Middle frontal gyrus (tissue), 1 donor: ENCODE measurements around the gene UNCX.

Experiments used
- DNase-seq: peaks from one replicate; pipeline ENCODE4 v3.0.0-alpha.2; 2015; ENCODE audit warnings: low spot score; ENCODE audit errors: extremely low spot score

UNCX gene

DNA sequence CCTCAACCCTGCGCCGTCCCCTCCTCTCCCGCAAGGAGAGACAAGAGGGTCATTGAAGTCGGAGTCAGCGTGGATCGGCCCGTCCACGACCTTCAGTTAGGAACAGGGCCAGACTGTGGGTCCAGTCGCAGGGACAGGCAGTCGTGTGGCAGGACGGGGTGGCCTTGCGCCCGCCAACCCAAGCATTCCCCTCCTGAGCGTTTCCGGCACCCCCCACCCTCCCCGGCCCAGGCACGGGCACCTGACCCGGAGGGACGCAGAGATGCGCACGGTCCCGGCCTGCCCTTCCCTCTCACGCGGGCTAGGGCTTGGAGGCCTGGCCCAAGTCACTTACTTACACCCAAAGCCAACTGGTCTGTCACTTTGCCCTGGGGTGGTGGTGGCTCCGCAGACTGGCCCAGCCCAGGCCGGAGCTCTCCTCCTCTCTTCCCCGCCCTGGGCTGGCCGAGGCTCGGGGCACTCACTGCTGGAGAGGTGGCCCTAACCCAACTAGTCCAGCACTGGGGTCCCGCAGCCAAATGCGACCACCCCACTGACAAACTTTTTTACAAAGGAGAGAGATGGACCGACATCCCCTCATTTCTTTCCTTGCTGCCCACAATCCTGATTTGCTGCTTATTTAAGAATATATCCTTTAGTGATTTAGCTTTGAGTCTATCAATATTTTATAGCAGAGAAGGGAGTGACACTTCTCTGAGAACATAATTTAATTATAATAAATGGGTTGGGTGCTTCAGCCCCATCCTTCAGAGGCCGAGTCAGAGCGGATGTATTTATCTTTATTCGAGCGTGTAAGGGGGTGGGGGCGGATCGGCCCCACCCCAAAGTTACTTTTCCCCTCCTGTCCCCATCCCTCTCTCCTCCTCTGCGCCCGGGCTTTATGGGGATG, 1.2 kb upstream of the UNCX start:
- DNase-seq, result no peak

DNA sequence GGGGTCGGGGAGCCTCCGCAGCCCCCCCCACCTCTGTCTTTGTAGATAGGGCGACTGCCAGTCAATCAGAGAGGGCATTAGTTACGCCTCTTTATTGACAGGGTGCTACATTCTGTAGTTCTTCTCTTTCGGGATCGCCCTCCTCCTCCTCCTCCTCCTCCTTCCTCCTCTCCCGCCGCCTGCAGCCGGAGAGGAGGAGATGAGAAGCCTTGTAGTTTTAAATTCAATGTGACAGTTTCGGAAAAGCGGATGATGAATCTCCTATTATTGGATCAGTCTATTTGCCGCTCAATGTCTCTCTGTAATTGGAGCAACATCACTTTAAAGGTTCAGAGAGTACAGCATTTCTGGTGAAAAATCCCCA, 587 bp upstream of the UNCX start:
- no peak for DNase-seq

DNA sequence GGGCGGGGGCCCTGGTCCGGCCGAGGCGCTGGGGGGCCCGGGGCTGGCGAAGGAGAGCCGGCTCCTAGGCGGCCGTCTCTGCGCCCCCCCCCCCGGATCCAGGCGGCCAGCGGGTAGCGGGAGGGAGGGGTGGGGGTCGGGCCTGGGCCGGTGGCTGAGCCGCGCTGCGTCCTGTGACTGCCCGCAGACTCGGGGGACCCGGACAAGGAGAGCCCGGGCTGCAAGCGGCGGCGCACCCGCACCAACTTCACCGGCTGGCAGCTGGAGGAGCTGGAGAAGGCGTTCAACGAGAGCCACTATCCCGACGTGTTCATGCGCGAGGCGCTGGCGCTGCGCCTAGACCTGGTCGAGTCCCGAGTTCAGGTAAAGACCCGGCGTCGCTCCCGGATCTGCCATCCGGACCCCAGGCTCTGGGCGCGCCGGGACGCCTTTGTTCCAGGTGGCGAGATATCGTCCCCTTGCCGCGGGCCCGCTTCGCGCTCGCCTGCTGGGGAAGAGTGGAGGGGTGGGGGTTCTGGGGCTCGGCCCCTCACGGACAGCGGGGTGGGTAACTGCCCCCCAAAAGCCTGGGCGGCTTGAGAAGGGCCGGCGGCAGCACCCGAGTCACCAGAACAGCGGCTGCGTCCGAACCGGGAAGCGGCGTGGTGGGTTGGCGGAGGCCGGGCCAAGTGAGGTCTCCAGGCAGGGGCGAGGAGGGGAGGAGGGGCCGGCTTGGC, 819 bp downstream of the UNCX start:
- DNase-seq, result no peak

DNA sequence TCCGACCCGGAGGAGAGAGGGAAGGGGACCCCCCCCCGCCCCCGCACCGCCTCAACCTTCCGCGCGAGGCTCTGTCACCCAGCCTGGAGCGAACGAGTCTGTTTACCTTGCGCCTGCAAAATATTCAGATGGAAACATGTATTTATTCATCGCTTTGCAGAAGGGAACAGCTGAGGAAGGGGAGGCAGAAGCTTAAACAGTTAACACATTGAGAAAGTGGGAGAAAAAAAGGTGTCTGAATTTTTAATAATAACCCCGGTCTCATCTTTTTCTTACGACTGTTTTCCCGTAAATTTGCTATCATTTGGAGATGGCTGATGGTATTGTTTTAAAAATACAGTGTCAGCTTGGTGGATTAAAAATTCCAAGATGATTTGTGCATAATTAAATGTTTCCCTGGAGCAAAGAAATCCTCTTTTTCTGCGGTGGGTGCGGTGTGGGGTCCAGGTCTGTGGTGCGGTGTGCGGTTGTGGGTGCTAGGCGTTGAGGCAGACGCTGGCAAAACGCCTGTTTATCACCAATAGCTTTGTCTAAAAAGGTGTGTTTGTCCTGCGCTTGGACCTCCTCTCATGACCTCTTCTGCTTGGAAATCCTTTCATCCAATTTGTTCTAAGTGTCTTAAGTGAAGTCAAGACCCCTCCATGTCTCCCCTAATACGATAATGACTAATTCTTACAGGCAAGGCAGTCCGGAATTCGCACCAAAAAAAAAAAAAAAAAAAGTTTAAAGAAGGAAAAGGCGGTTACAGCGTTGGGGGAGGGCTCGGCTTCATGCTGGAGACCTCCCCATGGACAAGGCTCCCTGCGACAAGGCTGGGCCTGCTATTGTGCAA, 1.6 kb downstream of the UNCX start:
- DNase-seq, result no peak

DNA sequence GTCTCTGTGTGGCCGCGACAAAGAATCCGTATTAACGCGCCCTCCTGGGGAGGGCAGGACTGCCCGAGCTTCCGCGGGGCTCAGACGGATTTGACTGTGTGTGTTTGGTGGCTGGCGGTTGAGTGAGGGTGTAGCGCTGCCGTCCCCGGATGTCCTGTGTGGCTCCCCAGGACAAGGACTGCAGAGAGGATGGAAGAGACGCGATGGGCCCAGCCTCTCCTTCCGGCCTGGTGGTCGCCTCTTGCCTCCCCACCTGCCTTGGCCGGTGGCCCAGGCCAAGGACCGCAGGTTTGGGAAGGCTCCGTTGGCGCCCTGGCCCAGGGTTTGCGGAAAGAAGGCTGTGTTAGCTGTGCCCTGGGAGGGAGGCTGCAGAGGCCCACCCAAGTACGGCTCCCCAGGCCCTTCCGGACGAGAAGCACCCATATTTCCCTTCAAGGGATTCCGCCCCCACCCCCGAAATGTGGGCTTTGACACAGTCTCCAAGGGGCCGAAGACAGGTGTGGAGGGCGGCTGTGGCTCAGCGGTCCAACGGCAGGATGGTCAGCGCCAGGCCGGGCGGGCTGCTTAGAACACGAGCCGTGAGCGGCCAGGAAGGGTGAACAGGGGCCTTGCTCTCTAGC, 2.3 kb downstream of the UNCX start:
- DNase-seq, result no peak

DNA sequence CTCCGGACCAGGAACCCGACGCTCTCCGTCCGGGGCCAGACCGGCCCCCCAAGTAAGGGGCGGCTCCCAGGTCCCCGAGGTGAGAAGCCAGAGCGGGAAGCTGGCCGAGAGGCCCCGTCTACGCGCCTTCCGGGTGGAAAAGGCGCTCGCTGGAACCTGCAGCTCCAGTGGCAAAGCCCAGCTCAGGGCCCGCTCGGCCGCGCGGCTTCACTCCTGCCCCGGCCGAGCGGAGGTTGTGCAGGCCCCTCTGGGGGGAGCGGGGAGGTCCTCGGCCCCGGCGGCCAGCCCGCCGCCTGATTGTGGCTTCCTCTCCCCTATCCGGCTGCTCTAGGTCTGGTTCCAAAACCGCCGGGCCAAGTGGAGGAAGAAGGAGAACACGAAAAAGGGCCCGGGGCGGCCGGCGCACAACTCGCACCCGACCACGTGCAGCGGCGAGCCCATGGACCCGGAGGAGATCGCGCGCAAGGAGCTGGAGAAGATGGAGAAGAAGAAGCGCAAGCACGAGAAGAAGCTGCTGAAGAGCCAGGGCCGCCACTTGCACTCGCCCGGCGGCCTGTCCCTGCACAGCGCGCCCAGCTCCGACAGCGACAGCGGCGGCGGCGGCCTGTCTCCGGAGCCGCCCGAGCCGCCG, 2.9 kb downstream of the UNCX start:
- no peak for DNase-seq

DNA sequence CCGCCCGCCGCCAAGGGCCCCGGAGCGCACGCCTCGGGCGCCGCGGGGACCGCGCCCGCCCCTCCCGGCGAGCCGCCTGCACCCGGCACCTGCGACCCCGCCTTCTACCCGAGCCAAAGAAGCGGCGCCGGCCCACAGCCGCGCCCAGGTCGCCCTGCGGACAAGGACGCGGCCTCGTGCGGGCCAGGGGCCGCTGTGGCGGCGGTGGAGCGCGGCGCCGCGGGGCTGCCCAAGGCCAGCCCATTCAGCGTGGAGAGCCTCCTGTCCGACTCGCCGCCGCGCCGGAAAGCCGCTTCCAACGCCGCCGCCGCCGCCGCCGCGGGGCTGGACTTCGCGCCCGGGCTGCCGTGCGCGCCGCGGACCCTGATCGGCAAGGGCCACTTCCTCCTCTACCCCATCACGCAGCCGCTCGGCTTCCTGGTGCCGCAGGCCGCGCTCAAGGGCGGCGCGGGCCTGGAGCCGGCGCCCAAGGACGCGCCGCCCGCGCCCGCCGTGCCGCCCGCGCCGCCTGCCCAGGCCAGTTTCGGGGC, 3.5 kb downstream of the UNCX start:
- no peak for DNase-seq

DNA sequence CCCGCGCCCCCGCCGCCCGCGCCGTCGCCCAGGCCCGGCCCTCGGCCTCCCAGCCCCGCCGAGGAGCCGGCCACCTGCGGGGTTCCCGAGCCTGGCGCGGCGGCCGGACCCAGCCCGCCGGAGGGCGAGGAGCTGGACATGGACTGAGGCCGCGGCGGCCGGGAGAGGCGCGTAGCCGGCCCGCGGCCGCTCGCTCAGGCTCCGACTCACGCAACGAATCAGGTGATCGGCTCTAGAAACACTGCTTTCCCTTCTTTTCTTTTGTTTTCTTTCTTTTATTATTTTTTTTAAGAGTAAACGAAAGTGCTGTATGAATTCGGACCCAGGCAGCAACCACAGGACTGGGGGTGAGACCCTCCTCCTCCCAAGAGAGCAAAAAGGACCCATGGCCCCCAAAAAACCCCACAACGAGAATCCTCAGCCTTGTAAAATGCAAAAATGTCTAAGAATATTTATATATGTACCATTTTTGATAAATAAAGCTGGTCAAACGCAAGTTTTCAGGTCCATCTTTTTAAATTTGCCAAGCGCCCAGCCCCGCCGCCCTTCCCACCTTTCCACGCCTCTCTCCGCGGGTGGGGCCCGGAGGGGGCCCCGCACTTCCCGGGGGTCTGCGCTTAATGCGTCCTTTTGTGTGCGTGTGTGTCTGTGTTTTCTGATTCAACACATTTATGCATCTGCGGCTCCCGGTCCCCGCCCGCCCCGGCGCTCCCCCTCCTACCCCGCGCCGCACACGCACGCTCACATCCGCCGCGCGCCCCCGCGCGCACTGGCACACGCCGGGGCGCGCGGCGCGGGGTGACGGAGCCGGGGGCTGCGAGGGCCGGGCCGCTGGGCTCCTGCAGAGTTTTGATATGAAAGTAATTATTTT, 4.4 kb downstream of the UNCX start:
- no peak for DNase-seq

DNA sequence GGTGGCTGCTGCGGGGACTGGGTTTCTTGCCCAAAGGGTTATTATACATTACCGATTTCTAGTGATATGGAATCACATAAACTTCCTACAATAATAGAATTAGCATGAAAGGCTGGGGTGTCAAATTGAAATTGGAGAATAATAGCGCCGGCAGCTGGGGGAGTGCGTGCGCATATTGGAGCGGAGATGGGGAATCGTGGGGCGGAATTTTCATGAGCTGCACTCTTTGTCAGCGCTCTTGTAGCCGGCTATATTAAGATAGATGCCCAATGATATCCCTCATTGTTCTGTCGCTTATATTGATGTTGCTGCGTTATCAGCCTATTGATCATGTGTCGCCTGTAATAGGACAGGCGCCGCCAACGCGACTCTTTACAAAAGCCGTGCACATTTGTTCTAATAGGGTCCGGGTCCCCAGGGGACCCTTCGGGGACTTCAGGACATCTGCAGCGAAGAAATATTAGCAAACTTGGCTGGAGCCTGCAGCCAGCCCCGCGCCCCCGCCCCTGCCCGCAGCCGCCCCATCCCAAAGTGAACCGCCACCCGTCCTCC, 5.1 kb downstream of the UNCX start:
- no peak for DNase-seq

DNA sequence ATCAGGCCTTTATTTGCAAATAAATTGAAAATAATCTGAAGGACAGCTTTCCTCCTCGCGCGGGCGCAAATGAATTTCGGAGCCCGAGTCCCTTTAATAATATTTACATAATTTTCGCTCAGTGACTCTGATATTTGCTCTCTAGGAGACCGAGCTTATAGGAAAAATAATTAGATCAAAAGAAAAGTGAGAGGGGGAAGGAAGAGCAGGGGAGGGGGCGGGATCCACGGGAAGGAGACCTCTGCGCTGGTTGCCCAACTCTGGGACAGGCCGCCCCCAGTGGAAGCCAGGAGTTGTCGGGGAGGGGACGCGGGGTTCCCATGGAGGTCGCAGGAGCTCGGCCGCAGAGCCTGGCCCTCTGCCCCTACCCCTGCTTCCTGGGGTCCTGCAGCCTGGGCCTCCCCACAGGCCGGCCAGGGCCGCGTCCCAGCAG, 5.8 kb downstream of the UNCX start:
- DNase-seq, result no peak

DNA sequence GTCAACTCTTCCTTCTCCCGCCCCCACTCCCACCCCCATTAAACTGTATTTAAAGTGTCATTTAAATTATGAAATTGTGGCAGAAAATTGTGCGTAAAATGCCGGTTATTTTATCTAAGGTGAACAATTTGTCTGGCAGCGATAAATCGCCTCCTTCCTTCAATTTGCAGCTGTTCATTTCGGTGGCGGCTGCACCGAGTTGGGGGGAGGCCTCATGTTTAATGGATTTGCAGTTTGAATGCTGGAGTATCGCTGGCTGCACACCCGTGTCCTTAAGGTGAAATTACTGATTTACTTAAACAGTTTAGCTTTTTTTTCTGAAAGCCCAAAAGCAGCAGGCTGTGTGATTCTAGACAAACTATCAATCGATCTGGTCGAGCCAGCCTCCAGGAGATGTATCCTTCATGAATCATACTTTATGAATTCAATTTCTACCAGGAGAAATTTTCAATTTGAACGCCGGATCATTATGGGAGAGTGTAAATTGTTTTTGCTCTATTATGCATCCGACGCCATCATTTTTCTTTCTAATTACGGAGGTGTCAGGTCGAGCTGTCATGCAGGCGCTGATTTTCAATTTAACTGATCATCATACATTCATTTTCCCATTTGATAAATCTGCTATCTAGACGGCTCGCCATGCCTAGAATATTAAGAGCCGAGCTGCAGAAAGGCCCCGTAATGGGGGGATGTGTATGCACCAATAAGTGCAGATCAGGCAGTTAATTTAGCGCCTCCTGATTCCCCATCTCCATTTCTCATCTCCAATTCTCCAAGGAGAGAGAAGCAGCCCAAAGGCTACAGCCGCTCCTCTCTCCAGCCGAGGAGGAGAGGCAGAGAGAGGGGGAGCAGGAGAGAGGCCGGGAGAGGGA, 6.5 kb downstream of the UNCX start:
- DNase-seq, result no peak

DNA sequence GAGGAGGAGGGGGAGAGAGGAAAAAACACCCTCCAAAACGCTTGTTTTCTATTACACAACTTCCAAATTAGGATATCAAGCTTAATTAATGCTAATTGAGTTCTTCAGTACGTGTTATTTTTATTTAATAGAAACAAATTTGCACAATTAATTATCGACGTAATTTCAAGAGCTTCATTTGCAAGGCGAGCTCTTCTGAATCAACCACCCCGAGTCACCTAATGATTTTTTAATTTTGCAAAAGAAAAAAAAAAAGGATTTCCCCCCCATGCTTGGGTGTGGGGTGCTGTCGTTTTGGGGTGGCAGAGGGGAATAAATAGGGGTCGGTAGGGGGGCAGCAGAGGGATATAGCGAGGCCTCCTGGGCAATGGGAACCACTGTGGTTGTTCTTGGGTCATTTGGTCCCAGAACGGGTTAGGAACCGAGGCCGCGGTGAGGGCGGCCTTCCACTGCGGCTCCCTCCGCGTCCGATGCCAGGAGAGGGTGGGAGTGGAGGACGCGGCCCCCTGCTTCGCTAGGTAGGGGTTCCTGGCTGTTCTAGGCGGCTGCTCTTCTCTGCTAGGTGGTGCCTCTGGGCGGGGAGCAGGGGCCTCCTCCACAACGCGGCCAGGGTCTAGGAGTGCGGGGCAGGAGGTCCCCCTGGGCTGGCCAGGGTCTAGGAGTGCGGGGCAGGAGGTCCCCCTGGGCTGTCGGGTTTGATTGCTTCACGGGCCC, 7.3 kb downstream of the UNCX start:
- DNase-seq, result no peak

DNA sequence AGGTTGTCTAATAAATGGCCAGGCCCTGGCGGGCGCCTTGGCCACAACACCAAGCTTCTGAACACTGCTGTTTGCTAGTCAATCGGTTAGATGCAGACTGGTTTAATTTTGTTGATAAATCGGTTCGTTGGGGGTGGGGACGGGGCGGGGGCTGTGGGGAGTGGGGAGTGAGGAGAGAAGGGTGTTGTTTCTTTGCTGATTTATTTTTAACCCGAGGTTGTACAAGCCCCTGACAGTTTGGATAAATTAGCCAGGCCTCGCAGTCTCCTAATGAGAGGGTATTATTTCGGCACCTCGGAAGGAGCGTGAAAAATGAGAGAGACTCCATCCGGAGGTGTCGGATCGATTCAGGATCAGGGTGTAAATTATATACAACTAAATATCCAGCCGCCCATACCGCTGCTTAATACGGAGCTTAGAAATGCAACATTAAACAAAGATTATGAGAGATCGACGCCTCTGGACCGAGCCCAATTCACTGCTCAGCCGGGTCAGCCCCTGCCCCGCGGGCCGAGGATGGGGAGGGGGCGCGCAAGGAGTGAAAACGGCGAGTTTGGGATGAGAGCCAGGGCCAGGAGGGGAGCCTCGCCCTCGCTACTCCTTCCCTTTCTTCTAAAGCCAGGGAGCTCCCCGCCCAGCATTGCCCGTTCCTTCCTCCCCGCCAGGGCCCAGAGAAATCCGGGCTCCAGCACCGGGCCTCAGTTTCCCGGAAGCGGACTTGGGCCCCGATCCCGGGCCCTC, 8.0 kb downstream of the UNCX start:
- DNase-seq, result no peak

DNA sequence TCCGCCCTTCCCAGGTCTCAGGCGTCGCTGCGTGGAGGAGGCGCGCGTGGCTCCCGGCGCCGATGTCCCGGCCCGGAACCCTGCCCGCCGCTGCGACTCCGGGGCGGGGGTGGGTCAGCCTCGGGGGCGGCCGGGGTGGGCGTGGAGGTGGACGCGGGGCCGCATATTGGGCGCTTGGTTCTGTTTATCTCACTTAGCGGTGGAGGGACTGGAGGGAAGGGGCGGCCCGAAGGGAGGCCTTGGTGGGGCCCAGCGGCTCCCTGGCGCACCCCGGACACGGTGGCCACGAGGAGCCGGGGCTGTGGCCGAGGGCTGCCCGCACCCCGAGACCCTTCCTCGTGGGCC, 8.6 kb downstream of the UNCX start:
- DNase-seq, result no peak

DNA sequence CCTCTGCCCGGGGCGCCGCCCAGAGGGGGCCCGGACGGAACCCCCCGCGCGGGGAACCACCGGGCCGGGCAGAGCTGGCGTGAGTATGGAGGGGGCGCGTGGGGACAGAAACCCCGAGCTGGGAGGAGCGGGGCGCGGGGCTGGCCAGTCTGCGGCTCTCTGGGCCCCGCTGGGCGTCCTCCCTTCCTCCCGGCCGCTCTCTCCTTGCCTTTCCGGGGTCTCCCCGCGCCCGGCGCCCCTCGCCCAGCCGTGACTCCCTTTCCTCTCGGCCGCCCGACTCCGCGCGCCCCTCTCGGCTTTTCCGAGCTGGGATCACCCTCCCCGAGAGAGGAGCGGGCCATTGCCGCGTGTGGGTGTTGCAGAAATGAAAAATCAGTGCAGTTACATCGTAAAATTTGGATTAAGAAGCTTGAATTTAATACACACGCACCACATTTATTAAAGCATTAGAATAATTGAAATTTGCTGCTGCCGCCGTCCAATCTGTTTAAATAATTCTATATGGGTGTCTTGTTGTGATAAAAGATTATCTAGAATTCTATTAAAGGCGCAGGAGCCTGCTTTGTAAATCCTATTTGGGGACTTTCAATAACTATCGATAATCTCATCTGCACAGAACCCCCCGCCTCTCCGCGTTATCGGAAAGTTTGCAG, 9.1 kb downstream of the UNCX start:
- no peak for DNase-seq

DNA sequence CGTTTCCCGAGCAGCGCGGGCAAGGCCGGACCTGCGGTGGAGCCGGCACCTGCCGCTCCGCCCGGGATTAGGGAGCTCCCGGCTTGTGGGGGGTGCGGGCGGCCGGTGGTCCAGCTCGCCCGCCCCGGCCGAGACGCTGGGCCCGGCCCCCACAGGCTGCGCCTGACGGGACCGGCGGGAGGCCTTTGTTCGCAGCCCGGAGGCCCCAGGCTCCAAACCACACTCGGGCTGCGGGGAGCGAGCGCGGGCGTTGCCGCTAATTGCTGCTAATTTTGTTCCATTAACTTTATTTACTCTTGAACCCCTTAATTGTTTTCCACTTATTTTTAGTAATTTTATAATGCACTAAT, 9.6 kb downstream of the UNCX start:
- DNase-seq, result no peak
